B cell (primary cell): ENCODE results near the gene NPAT. TPM values are rescaled to one million over a fixed set of nuclear protein-coding genes. Genes with fewer than 3 reads are reported as not detected.
"Not testable (repeated sequence)": the region's sequence is repeated elsewhere in the genome, so short reads cannot be mapped to it uniquely, and the experiment has no call there.

Experiments
- ATAC-seq: fragments of 200-7000 bp; cut with Tn5 transposase; one replicate; pipeline ENCODE4 v1.10.0; 2021; ENCODE audit warnings: low read depth, mild to moderate bottlenecking, moderate number of reproducible peaks, moderate library complexity
- CTCF ChIA-PET: fragments of 350-600 bp; sonication (Branson Sonifier 250); formaldehyde crosslinking; loops from one replicate; lab custom pipeline; 2021; ENCODE audit warnings: antibody characterized with exemption, inconsistent platforms; lab: Charles Lee
- POLR2A ChIA-PET: fragments of 350-600 bp; sonication (Branson Sonifier 250); formaldehyde crosslinking; loops from one replicate; lab custom pipeline; 2021; ENCODE audit warnings: antibody characterized with exemption; lab: Charles Lee
- DNase-seq: peaks from one replicate; pipeline ENCODE4 v3.0.0; 2013
- H2AFZ ChIP-seq: 2 replicates; pipeline ENCODE4 v1.6.1; 2012; ENCODE audit warnings: mild to moderate bottlenecking, low read depth, low read length; ENCODE audit not compliant: insufficient read depth, poor library complexity, severe bottlenecking
- H3K27ac ChIP-seq, 2 donors: 1 replicate in 1 of 2; 2 replicates in 1 of 2; pipeline ENCODE4 v1.5.1; 2012 to 2013; ENCODE audit warnings: low read length in 2 of 2, mild to moderate bottlenecking in 2 of 2, moderate library complexity in 1 of 2
- H3K27me3 ChIP-seq, 4 experiments: fragments of 200-600 bp in 1 of 4; sonication (generic) in 1 of 4; replicated peaks in 1 of 4; 1 replicate in 2 of 4; 2 replicates in 2 of 4; pipeline versions ENCODE4 v1.6.1 to v1.7.0; 2013 to 2016; ENCODE audit warnings: low read length in 3 of 4, mild to moderate bottlenecking in 2 of 4, mixed read lengths in 1 of 4, moderate library complexity in 1 of 4; ENCODE audit not compliant: insufficient read depth in 4 of 4, control insufficient read depth in 3 of 4; ENCODE audit errors: control extremely low read depth in 1 of 4
- H3K36me3 ChIP-seq, 2 experiments: replicated peaks in 1 of 2; 1 replicate in 1 of 2; 2 replicates in 1 of 2; pipeline versions ENCODE4 v1.6.1 to v1.7.1; 2013; ENCODE audit warnings: low read length in 1 of 2; ENCODE audit not compliant: insufficient read depth in 2 of 2, control insufficient read depth in 1 of 2; ENCODE audit errors: control extremely low read depth in 1 of 2, extremely low read depth in 1 of 2
- H3K4me1 ChIP-seq, 2 donors: fragments of 200-600 bp in 1 of 2; sonication (generic) in 1 of 2; 1 replicate in 1 of 2; 2 replicates in 1 of 2; pipeline versions ENCODE4 v1.5.1 to v1.6.1; 2013 to 2017; ENCODE audit warnings: low read length in 2 of 2; ENCODE audit not compliant: control insufficient read depth in 2 of 2, insufficient read depth in 2 of 2
- H3K4me2 ChIP-seq: replicated peaks from 2 replicates; pipeline ENCODE3; 2012; ENCODE audit warnings: mild to moderate bottlenecking, low read depth, low read length; ENCODE audit not compliant: poor library complexity, severe bottlenecking
- H3K4me3 ChIP-seq, 5 experiments: fragments of 200-600 bp in 1 of 5; sonication (generic) in 1 of 5; 1 replicate in 3 of 5; 2 replicates in 2 of 5; pipeline versions ENCODE4 v1.5.1 to v1.7.0; 2011 to 2016; ENCODE audit warnings: low read length in 4 of 5, mild to moderate bottlenecking in 4 of 5, low read depth in 2 of 5, control low read depth in 1 of 5, moderate library complexity in 1 of 5; ENCODE audit not compliant: insufficient read depth in 1 of 5; ENCODE audit errors: control extremely low read depth in 1 of 5, extremely low read depth in 1 of 5
- H3K79me2 ChIP-seq: fragments of 200-600 bp; sonication (generic); one replicate; pipeline ENCODE4 v1.6.0; 2016; ENCODE audit warnings: low read length; ENCODE audit not compliant: control insufficient read depth, insufficient read depth
- H3K9ac ChIP-seq: fragments of 200-600 bp; sonication (generic); 2 replicates; pipeline ENCODE4 v1.6.1; 2017; ENCODE audit warnings: mild to moderate bottlenecking, low read length, moderate library complexity
- H3K9me3 ChIP-seq, 3 donors: one replicate each; pipeline versions ENCODE4 v1.6.1 to v1.7.1; 2013; ENCODE audit warnings: low read length in 2 of 3; ENCODE audit not compliant: control insufficient read depth in 2 of 3, insufficient read depth in 1 of 3; ENCODE audit errors: control extremely low read depth in 1 of 3
- H4K20me1 ChIP-seq: 2 replicates; pipeline ENCODE4 v1.6.0; 2012; ENCODE audit warnings: mild to moderate bottlenecking, low read length; ENCODE audit not compliant: insufficient read depth, control insufficient read depth, poor library complexity, severe bottlenecking
- H3K27ac Mint-ChIP-seq: one replicate; pipeline ENCODE4 v1.8.0; 2021; ENCODE audit warnings: mixed read lengths
- H3K27me3 Mint-ChIP-seq: one replicate; pipeline ENCODE4 v1.8.0; 2021; ENCODE audit warnings: mixed read lengths
- H3K4me1 Mint-ChIP-seq: one replicate; pipeline ENCODE4 v1.8.0; 2021; ENCODE audit warnings: mixed read lengths
- H3K4me3 Mint-ChIP-seq: one replicate; pipeline ENCODE4 v1.8.0; 2021; ENCODE audit warnings: mixed read lengths
- H3K9me3 Mint-ChIP-seq: one replicate; pipeline ENCODE4 v1.8.0; 2022; ENCODE audit warnings: mixed read lengths; ENCODE audit not compliant: insufficient read depth
- EZH2 ChIP-seq: IDR thresholded peaks from 2 replicates; pipeline ENCODE4 v1.6.1; 2012; ENCODE audit warnings: borderline replicate concordance, low read depth, mild to moderate bottlenecking, moderate library complexity, low read length; ENCODE audit not compliant: insufficient read depth, poor library complexity, severe bottlenecking
- WGBS: methylation state at CpG from one replicate; pipeline ENCODE4 v1.1.5; 2013; ENCODE audit warnings: missing lambda C conversion rate; ENCODE audit not compliant: insufficient coverage; 5-methylcytosine and 5-hydroxymethylcytosine counted together
- intact Hi-C: fragments of 100-400 bp; cut with micrococcal nuclease; formaldehyde crosslinking; loops from one replicate; pipeline ENCODE4 v1.10.0; 2022
- polyA plus RNA-seq: library from polyadenylated mRNA; depleted of rRNA; stranded (reverse); fragments of >200 nt; gene quantifications from 2 replicates; pipeline ENCODE4 v1.2.3, GENCODE V29; 2012
- total RNA-seq, 2 donors: library from RNA; stranded (reverse); fragments of 120-200 nt in 1 of 2; gene quantifications; 1 replicate in 1 of 2; 2 replicates in 1 of 2; pipeline versions ENCODE4 v1.2.3 to v1.2.4, GENCODE V29; 2013 to 2022
- TF ChIP-seq, protein P1 (sequence below): fragments of 200-600 bp; IDR thresholded peaks from one replicate; pipeline ENCODE4 v1.8.0; 2022; ENCODE audit warnings: antibody characterized with exemption, mild to moderate bottlenecking

NPAT gene
- total and polyA plus RNA-seq, 2 donors (not counting 1 experiment from before 2014, with no cell fraction given) = 8.8 to 51.7 TPM

DNA sequence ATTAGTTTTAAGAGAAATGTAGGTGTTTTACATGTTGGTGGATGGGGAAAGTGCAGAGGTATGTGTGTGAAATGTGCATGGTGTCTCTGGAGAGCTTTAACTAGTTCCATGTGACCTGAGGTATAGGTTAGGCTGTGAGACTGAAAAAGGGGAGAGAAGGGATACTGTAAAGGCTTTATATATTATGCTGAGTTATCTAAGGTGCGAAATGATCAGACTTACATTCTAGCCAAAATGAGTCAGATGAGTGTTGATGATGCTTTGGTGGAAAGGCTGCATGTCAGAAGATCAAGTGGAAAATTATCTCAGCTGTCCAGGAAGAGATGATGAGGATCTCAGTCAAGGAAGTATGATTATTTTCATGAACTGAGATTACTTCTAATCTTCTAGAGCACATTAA, 85.2 kb downstream of the NPAT start:
- no peak overlapping the region for H3K27ac Mint-ChIP-seq
- CTCF ChIA-PET = no interaction called here

DNA sequence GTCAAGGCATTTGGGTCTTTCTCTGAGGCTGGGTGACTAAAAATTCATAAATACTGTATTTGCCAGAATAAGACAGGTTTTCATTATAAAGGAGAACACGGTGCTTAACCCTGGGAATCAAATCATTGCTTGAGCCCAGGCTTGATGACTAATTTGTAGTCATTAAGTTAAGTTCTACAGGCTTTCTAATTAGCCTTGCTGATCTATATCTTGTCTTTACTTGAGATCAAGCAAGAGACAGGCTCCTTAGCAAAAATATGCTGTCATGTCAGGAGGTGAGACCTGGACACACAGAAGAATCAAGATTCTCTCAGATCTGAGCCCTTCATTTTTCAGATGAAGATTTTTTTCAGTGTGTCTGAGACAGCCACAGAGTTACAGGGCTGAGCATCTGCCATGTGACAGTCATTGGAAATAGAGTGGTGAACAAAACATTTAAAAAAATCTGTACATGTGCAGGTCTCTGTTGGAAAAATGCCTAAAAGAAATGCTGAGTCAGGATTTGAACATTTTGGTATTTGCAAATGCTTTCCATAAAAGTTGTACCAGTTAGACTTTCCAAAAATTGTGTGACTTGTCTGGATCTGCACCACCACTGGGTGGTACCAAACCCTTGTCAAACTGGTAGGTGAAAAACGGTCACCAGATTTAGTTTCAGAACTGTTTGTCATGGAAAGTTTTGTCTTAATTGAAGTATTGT, 86.4 kb downstream of the NPAT start:
- Histone ChIP-seq H4K20me1 (no peaks in the 10 kb centered on the region), H3K9ac (no peak overlapping the region), H3K4me2 (no peak overlapping the region), H3K4me1 (no peaks in the 10 kb centered on the region), H3K4me3 (no peak overlapping the region), H3K27ac (peak overlapping the region in 1 of 2 donors; percentile 39), H2AFZ (no peak overlapping the region), H3K36me3 (peaks cover 5 to 24% of the 10 kb centered on the region in 2 experiments), H3K9me3 (no peaks in the 10 kb centered on the region), H3K27me3 (no peaks in the 10 kb centered on the region), H3K79me2 (no peaks in the 10 kb centered on the region)
- Mint-ChIP-seq H3K9me3 (no peaks in the 10 kb centered on the region), H3K27ac (no peak overlapping the region), H3K4me3 (no peak overlapping the region), H3K4me1 (peaks cover 4% of the 10 kb centered on the region), H3K27me3 (no peaks in the 10 kb centered on the region)
- ATAC-seq (no peak), DNase-seq (peak; percentile 20)
- TF ChIP-seq EZH2 = no peak
- TF ChIP-seq, protein P1, sequence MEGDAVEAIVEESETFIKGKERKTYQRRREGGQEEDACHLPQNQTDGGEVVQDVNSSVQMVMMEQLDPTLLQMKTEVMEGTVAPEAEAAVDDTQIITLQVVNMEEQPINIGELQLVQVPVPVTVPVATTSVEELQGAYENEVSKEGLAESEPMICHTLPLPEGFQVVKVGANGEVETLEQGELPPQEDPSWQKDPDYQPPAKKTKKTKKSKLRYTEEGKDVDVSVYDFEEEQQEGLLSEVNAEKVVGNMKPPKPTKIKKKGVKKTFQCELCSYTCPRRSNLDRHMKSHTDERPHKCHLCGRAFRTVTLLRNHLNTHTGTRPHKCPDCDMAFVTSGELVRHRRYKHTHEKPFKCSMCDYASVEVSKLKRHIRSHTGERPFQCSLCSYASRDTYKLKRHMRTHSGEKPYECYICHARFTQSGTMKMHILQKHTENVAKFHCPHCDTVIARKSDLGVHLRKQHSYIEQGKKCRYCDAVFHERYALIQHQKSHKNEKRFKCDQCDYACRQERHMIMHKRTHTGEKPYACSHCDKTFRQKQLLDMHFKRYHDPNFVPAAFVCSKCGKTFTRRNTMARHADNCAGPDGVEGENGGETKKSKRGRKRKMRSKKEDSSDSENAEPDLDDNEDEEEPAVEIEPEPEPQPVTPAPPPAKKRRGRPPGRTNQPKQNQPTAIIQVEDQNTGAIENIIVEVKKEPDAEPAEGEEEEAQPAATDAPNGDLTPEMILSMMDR = no peak
- POLR2A ChIA-PET = interaction anchor here (0.7 kb wide), 1 partner anchor 171 kb away, joined by 4 read pairs; no protein-coding TSS in a partner anchor
- no CpG with 5 or more reads among the region's 2 CpGs for WGBS
- CTCF ChIA-PET = no interaction called here
- intact Hi-C loops = no loop called here

More for the DNA sequence above, 85.2 kb downstream of the NPAT start:
- POLR2A ChIA-PET = no interaction called here
- Histone ChIP-seq H3K4me2 (no peak overlapping the region), H3K27ac (no peak overlapping the region), H3K9ac (no peak overlapping the region), H3K27me3 (no peaks in the 10 kb centered on the region), H3K36me3 (peaks cover 7 to 31% of the 10 kb centered on the region in 2 experiments), H4K20me1 (no peaks in the 10 kb centered on the region), H3K4me1 (no peaks in the 10 kb centered on the region), H3K9me3 (no peaks in the 10 kb centered on the region), H2AFZ (no peak overlapping the region), H3K79me2 (no peaks in the 10 kb centered on the region), H3K4me3 (no peak overlapping the region)
- intact Hi-C loops = no loop called here
- Mint-ChIP-seq H3K27me3 (no peaks in the 10 kb centered on the region), H3K4me1 (peaks cover 4% of the 10 kb centered on the region), H3K4me3 (no peak overlapping the region), H3K9me3 (no peaks in the 10 kb centered on the region)
- WGBS = 100% methylated on average over 1 of the region's 1 CpG
- TF ChIP-seq, protein P1 = no peak
- TF ChIP-seq EZH2 = no peak
- DNase-seq (no peak), ATAC-seq (no peak)

DNA sequence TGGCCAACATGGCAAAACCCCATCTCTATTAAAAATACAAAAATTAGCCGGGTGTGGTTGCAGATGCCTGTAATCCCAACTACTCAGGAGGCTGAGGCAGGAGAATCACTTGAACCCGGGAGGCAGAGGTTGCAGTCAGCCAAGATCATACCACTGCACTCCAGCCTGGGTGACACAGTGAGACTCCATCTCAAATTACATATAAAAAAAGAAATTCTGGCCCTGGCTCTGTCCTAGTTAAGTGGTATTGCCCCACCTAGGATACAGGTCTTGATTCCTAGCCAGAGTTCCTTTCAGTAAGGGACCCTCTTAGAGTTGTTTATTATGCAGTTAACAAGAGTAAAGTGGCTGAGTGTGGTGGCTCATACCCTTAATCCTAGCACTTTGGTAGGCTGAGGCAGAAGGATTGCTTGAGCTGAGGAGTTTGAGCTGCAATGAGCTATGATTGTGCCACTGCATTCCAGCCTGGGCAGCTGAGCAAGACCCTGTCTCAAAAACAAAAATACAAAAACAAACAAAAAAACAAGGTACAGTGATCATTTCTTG, 89.4 kb downstream of the NPAT start:
- intact Hi-C loops, H3K27ac Mint-ChIP-seq, H3K9me3 Mint-ChIP-seq, H3K4me1 ChIP-seq, H3K27me3 ChIP-seq, DNase-seq, H2AFZ ChIP-seq, H3K27ac ChIP-seq, CTCF ChIA-PET, H3K9ac ChIP-seq, H3K4me3 ChIP-seq, H3K9me3 ChIP-seq, H3K4me3 Mint-ChIP-seq, H4K20me1 ChIP-seq, H3K4me2 ChIP-seq, H3K36me3 ChIP-seq, ATAC-seq, H3K27me3 Mint-ChIP-seq, H3K79me2 ChIP-seq, H3K4me1 Mint-ChIP-seq: not testable (repeated sequence)
- 100% methylated on average over 1 of the region's 2 CpGs for WGBS
- POLR2A ChIA-PET = interaction anchor here (0.7 kb wide), 1 partner anchor 11 kb away, joined by 6 read pairs; no protein-coding TSS in a partner anchor
